Measurements from ENCODE around the gene ARAP1.
A peak's percentile ranks its signal among the peaks of the same experiment; 100 is the strongest.

Gene ARAP1

GRCh38 chr11:72743321-72744221, 8.6 kb downstream of the ARAP1 start:
- peak; percentile 21 for DNase-seq (ENCODE audit: low spot score)

GRCh38 chr11:72742513-72743320, 9.5 kb downstream of the ARAP1 start:
- no peak for DNase-seq (ENCODE audit: low spot score)

- no peak for DNase-seq (ENCODE audit: low spot score)
Observed at GRCh38 chr11:72741849-72742512, 10.2 kb downstream of the ARAP1 start.

GRCh38 chr11:72741429-72741833, 10.8 kb downstream of the ARAP1 start:
- no peak for DNase-seq (ENCODE audit: low spot score)

GRCh38 chr11:72740562-72741428, 11.4 kb downstream of the ARAP1 start:
- DNase-seq (ENCODE audit: low spot score), result no peak

GRCh38 chr11:72740060-72740424, 12.2 kb downstream of the ARAP1 start:
- no peak for DNase-seq (ENCODE audit: low spot score)

- no peak for DNase-seq (ENCODE audit: low spot score)
Observed at GRCh38 chr11:72739240-72740059, 12.8 kb downstream of the ARAP1 start.

- no peak for DNase-seq (ENCODE audit: low spot score)
Observed at GRCh38 chr11:72738199-72739141, 13.7 kb downstream of the ARAP1 start.

GRCh38 chr11:72737336-72737735, 14.9 kb downstream of the ARAP1 start:
- DNase-seq (ENCODE audit: low spot score), result no peak

GRCh38 chr11:72736452-72737069, 15.6 kb downstream of the ARAP1 start:
- DNase-seq (ENCODE audit: low spot score), result peak; percentile 63

GRCh38 chr11:72735495-72736027, 16.6 kb downstream of the ARAP1 start:
- no peak for DNase-seq (ENCODE audit: low spot score)

- DNase-seq (ENCODE audit: low spot score), result no peak
Observed at GRCh38 chr11:72732329-72732728, 19.9 kb downstream of the ARAP1 start.

- DNase-seq (ENCODE audit: low spot score), result no peak
Observed at GRCh38 chr11:72730737-72731136, 21.5 kb downstream of the ARAP1 start.

- DNase-seq (ENCODE audit: low spot score), result no peak
Observed at GRCh38 chr11:72730243-72730642, 22.0 kb downstream of the ARAP1 start.

GRCh38 chr11:72727521-72727920, 24.7 kb downstream of the ARAP1 start:
- DNase-seq (ENCODE audit: low spot score), result no peak

- no peak for DNase-seq (ENCODE audit: low spot score)
Observed at GRCh38 chr11:72726266-72727220, 25.7 kb downstream of the ARAP1 start.

- no peak for DNase-seq (ENCODE audit: low spot score)
Observed at GRCh38 chr11:72725724-72726028, 26.5 kb downstream of the ARAP1 start.
